ENCODE results near the gene PHF1. TPM values are rescaled to one million over a fixed set of nuclear protein-coding genes. Genes with fewer than 3 reads are reported as not detected.
A peak's percentile ranks its signal among the peaks of the same experiment; 100 is the strongest.

Gene PHF1
- total and polyA plus RNA-seq, 2 of the 13 experiments (the other 11 are each of a cell fraction or from before 2014, with no cell fraction given): 25.4 to 61.9 TPM

- TF ChIP-seq, protein P1, sequence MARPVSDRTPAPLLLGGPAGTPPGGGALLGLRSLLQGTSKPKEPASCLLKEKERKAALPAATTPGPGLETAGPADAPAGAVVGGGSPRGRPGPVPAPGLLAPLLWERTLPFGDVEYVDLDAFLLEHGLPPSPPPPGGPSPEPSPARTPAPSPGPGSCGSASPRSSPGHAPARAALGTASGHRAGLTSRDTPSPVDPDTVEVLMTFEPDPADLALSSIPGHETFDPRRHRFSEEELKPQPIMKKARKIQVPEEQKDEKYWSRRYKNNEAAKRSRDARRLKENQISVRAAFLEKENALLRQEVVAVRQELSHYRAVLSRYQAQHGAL (CRISPR knock-in tag; IDR thresholded peaks at IDR 0.05; ENCODE audit: not compliant biosample characterization): no peak
- TF ChIP-seq, protein P2, sequence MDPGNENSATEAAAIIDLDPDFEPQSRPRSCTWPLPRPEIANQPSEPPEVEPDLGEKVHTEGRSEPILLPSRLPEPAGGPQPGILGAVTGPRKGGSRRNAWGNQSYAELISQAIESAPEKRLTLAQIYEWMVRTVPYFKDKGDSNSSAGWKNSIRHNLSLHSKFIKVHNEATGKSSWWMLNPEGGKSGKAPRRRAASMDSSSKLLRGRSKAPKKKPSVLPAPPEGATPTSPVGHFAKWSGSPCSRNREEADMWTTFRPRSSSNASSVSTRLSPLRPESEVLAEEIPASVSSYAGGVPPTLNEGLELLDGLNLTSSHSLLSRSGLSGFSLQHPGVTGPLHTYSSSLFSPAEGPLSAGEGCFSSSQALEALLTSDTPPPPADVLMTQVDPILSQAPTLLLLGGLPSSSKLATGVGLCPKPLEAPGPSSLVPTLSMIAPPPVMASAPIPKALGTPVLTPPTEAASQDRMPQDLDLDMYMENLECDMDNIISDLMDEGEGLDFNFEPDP (CRISPR knock-in tag; conservative IDR thresholded peaks at IDR 0.05): 0 out of 2 replicates have a peak, but pooled peaks have one; percentile 81
- TF ChIP-seq POGZ (CRISPR knock-in tag; IDR thresholded peaks at IDR 0.05) (no peak), EZH2 (conservative IDR thresholded peaks at IDR 0.05; ENCODE audit: low read depth, low read length) (no peak), SMAD9 (CRISPR knock-in tag; IDR thresholded peaks at IDR 0.05) (no peak), KDM3A (CRISPR knock-in tag; IDR thresholded peaks at IDR 0.05; ENCODE audit: low read depth) (no peak), MTERF4 (CRISPR knock-in tag; IDR thresholded peaks at IDR 0.05) (no peak), HMG20B (CRISPR knock-in tag; conservative IDR thresholded peaks at IDR 0.05) (no peak), BRD4 (CRISPR knock-in tag; IDR thresholded peaks at IDR 0.05) (peak; percentile 56; the same call in 1 of the 2 replicates), CBFB (CRISPR knock-in tag; IDR thresholded peaks at IDR 0.05) (no peak), TAF1 (CRISPR knock-in tag; IDR thresholded peaks at IDR 0.05) (no peak; the same call in none of the 2 replicates), ZNF687 (CRISPR knock-in tag; IDR thresholded peaks at IDR 0.05) (no peak), ZNF737 (CRISPR knock-in tag; IDR thresholded peaks at IDR 0.05; ENCODE audit: borderline replicate concordance) (no peak), PAX8 (CRISPR knock-in tag; IDR thresholded peaks at IDR 0.05; ENCODE audit: borderline replicate concordance) (no peak), ZNF792 (CRISPR knock-in tag; IDR thresholded peaks at IDR 0.05) (0 out of 2 replicates have a peak, but pooled peaks have one; percentile 21), PBX3 (CRISPR knock-in tag; IDR thresholded peaks at IDR 0.05; ENCODE audit: borderline replicate concordance) (no peak), ZFYVE20 (CRISPR knock-in tag; IDR thresholded peaks at IDR 0.05; ENCODE audit: borderline replicate concordance, low read depth) (no peak), XRCC5 (optimal IDR thresholded peaks at IDR 0.05; ENCODE audit: low read length) (no peak), SMARCC2 (IDR thresholded peaks at IDR 0.05) (no peak)
- TF ChIP-seq, protein P3, sequence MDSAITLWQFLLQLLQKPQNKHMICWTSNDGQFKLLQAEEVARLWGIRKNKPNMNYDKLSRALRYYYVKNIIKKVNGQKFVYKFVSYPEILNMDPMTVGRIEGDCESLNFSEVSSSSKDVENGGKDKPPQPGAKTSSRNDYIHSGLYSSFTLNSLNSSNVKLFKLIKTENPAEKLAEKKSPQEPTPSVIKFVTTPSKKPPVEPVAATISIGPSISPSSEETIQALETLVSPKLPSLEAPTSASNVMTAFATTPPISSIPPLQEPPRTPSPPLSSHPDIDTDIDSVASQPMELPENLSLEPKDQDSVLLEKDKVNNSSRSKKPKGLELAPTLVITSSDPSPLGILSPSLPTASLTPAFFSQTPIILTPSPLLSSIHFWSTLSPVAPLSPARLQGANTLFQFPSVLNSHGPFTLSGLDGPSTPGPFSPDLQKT (CRISPR knock-in tag; IDR thresholded peaks at IDR 0.05; ENCODE audit: borderline replicate concordance): no peak
These were observed 18.8 kb upstream of the PHF1 start (continued) for GRCh38 chr6:33391922-33392594.
